ENCODE measurements around the gene PRKN.

Gene PRKN

DNA sequence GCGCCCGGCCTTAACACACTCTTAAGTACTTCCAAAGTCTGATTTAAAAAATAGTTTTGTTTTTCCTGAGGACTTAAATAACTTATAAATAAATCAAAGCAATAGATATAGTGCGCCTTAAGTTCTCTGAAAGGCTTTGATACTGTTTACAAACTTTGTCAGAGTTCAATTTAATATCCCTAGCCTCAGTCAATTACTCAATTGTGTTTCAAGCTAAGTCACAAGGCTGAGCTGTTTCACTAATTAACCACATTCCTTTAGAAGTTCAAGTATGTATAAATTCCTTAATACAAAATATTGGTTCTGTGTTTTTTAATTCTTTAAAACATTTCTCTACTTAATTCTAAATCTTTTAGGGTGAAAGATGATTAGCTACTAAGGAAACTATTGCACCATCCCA is 1275.3 kb downstream of the PRKN start:
- Histone ChIP-seq H3K27me3 (replicated peaks; ENCODE audit: insufficient read depth, low read length) (no peaks in the 10 kb centered on the region), H3K36me3 (replicated peaks; ENCODE audit: insufficient read depth, low read length) (no peaks in the 10 kb centered on the region), H3K9ac (ENCODE audit: low read length) (no peak overlapping the region), H3K4me3 (ENCODE audit: low read length) (no peak overlapping the region), H3F3A (ENCODE audit: insufficient read depth, low read length) (no peaks in the 10 kb centered on the region), H3K79me2 (ENCODE audit: low read length) (no peaks in the 10 kb centered on the region), H3K9me3 (replicated peaks; ENCODE audit: insufficient read depth, low read length) (no peaks in the 10 kb centered on the region), H3K27ac (ENCODE audit: low read length) (no peak overlapping the region), H3K4me1 (ENCODE audit: low read length) (no peaks in the 10 kb centered on the region), H2AFZ (ENCODE audit: low read length) (no peak overlapping the region), H4K20me1 (ENCODE audit: insufficient read depth, low read length) (no peaks in the 10 kb centered on the region), H3K9me2 (replicated peaks; ENCODE audit: insufficient read depth, low read length) (no peaks in the 10 kb centered on the region), H3K4me2 (ENCODE audit: low read depth, low read length) (no peak overlapping the region)
- DNase-seq, result no peak
- TF ChIP-seq EZH2phosphoT487 (IDR thresholded peaks at IDR 0.05; ENCODE audit: low read length) (no peak), EZH2 (optimal IDR thresholded peaks at IDR 0.05; ENCODE audit: low read depth, low read length) (no peak)
- TF ChIP-seq, protein P1, sequence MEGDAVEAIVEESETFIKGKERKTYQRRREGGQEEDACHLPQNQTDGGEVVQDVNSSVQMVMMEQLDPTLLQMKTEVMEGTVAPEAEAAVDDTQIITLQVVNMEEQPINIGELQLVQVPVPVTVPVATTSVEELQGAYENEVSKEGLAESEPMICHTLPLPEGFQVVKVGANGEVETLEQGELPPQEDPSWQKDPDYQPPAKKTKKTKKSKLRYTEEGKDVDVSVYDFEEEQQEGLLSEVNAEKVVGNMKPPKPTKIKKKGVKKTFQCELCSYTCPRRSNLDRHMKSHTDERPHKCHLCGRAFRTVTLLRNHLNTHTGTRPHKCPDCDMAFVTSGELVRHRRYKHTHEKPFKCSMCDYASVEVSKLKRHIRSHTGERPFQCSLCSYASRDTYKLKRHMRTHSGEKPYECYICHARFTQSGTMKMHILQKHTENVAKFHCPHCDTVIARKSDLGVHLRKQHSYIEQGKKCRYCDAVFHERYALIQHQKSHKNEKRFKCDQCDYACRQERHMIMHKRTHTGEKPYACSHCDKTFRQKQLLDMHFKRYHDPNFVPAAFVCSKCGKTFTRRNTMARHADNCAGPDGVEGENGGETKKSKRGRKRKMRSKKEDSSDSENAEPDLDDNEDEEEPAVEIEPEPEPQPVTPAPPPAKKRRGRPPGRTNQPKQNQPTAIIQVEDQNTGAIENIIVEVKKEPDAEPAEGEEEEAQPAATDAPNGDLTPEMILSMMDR (IDR thresholded peaks at IDR 0.05; ENCODE audit: low read length), result no peak

DNA sequence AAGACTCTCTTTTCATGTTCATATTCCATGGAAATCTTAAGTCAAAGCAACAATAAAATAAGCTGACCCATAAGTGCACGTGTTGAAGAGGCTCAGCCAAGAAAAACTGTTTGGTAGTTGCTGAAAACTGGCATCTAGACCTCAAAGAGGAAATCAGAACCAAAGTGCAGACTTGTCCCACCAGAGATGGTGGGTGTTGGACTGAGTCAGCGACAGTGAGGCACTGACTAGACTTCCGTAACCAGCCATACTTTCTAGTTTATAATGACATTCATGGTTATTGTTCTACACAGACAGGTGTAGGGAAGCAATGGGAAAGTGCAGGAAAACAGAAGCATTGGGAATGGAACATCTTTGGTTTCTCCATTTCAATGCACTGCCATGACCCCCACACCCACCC is 1278.0 kb downstream of the PRKN start:
- no peaks in the 10 kb centered on the region for H3K79me2 ChIP-seq (ENCODE audit: low read length)
- DNase-seq, result no peak

DNA sequence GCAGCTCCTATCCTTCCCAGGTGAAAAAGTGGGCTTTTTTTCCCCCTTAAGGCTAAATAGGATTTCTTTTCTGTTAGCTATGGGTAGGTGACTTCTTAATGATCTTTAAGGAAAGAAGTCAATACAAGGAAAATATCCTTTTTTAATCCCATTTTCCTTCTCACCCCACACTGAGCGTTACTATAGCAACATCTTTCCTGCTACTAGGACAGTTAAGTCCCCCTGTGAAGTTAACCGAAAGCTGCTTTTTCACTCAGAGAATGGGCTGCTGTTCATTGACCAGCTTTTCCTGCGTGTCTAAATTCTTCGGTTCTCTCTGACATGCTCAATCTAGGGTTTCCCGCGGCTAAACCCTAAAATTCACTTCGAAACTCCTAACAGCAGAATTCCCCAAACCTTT is 1280.6 kb downstream of the PRKN start:
- H3K9ac ChIP-seq (ENCODE audit: low read length), result no peak overlapping the region
- no peaks in the 10 kb centered on the region for H4K20me1 ChIP-seq (ENCODE audit: insufficient read depth, low read length)
- no peaks in the 10 kb centered on the region for H3K36me3 ChIP-seq (replicated peaks; ENCODE audit: insufficient read depth, low read length)
- H3K4me1 ChIP-seq (ENCODE audit: low read length), result no peaks in the 10 kb centered on the region
- no peaks in the 10 kb centered on the region for H3K27me3 ChIP-seq (replicated peaks; ENCODE audit: insufficient read depth, low read length)
- no peaks in the 10 kb centered on the region for H3K9me3 ChIP-seq (replicated peaks; ENCODE audit: insufficient read depth, low read length)
- no peak overlapping the region for H3K4me3 ChIP-seq (ENCODE audit: low read length)
- no peaks in the 10 kb centered on the region for H3K79me2 ChIP-seq (ENCODE audit: low read length)
- no peaks in the 10 kb centered on the region for H3K9me2 ChIP-seq (replicated peaks; ENCODE audit: insufficient read depth, low read length)
- no peak overlapping the region for H3K4me2 ChIP-seq (ENCODE audit: low read depth, low read length)
- H2AFZ ChIP-seq (ENCODE audit: low read length), result no peak overlapping the region
- DNase-seq, result no peak
- H3F3A ChIP-seq (ENCODE audit: insufficient read depth, low read length), result no peaks in the 10 kb centered on the region
- TF ChIP-seq EZH2phosphoT487 (IDR thresholded peaks at IDR 0.05; ENCODE audit: low read length) (no peak), EZH2 (optimal IDR thresholded peaks at IDR 0.05; ENCODE audit: low read depth, low read length) (no peak)
- TF ChIP-seq, protein P1 (IDR thresholded peaks at IDR 0.05; ENCODE audit: low read length), result no peak
- H3K27ac ChIP-seq (ENCODE audit: low read length), result no peak overlapping the region

More for the DNA sequence above, 1278.0 kb downstream of the PRKN start:
- no peaks in the 10 kb centered on the region for H3K9me2 ChIP-seq (replicated peaks; ENCODE audit: insufficient read depth, low read length)
- no peaks in the 10 kb centered on the region for H3K36me3 ChIP-seq (replicated peaks; ENCODE audit: insufficient read depth, low read length)
- no peak overlapping the region for H3K9ac ChIP-seq (ENCODE audit: low read length)
- H3K4me1 ChIP-seq (ENCODE audit: low read length), result no peaks in the 10 kb centered on the region
- no peaks in the 10 kb centered on the region for H3K9me3 ChIP-seq (replicated peaks; ENCODE audit: insufficient read depth, low read length)
- H3K4me2 ChIP-seq (ENCODE audit: low read depth, low read length), result no peak overlapping the region
- H3K27me3 ChIP-seq (replicated peaks; ENCODE audit: insufficient read depth, low read length), result no peaks in the 10 kb centered on the region
- H3K4me3 ChIP-seq (ENCODE audit: low read length), result no peak overlapping the region
- no peaks in the 10 kb centered on the region for H3F3A ChIP-seq (ENCODE audit: insufficient read depth, low read length)
- no peaks in the 10 kb centered on the region for H4K20me1 ChIP-seq (ENCODE audit: insufficient read depth, low read length)
- H2AFZ ChIP-seq (ENCODE audit: low read length), result no peak overlapping the region
- TF ChIP-seq, protein P1 (IDR thresholded peaks at IDR 0.05; ENCODE audit: low read length), result no peak
- TF ChIP-seq EZH2phosphoT487 (IDR thresholded peaks at IDR 0.05; ENCODE audit: low read length), result no peak
- no peak for TF ChIP-seq EZH2 (optimal IDR thresholded peaks at IDR 0.05; ENCODE audit: low read depth, low read length)
- H3K27ac ChIP-seq (ENCODE audit: low read length), result no peak overlapping the region
